HG03095 (cell line): ENCODE measurements around the gene PUSL1.

ENCODE experiments used
- ATAC-seq: cut with Tn5 transposase; IDR thresholded peaks from one replicate; pipeline ENCODE4 v1.9.1; 2021; ENCODE audit warnings: moderate library complexity; ENCODE audit not compliant: unreplicated experiment

Gene PUSL1

DNA sequence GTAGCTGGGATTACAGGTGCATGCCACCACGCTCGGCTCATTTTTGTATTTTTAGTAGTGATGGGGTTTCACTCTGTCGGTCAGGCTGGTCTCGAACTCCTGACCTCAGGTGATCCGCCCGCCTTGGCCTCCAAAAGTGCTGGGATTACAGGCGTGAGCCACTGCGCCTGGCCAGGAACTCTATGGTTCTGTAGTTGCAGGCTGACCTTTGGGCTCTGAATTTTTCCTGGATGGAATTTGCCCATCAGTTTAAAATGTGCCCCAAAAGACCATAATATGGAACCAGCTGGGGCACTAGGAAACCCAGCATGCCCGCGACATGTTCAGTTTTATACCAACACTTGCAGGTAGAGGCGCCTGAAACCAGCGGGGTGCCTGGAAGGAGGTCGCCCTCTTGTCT is 29.8 kb upstream of the PUSL1 start:
- ATAC-seq, result no peak

DNA sequence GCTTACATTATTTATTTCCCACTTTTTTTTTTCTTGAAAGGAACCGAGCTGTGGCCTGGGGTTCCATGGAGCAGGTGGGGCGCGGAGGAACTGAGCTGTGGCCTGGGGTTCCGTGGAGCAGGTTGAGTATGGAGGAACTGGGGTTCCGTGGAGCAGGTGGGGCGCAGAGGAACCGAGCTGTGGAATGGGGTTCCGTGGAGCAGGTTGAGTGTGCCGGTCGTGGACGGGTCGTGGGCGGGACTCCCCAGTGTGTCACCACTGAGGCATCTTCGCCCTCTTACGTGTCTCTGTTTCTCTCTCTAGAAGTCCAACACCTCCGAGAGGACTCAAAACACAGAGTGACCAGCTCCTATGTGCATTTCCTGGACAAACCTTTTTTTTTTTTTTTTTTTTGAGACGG is 29.4 kb upstream of the PUSL1 start:
- ATAC-seq, result no peak

DNA sequence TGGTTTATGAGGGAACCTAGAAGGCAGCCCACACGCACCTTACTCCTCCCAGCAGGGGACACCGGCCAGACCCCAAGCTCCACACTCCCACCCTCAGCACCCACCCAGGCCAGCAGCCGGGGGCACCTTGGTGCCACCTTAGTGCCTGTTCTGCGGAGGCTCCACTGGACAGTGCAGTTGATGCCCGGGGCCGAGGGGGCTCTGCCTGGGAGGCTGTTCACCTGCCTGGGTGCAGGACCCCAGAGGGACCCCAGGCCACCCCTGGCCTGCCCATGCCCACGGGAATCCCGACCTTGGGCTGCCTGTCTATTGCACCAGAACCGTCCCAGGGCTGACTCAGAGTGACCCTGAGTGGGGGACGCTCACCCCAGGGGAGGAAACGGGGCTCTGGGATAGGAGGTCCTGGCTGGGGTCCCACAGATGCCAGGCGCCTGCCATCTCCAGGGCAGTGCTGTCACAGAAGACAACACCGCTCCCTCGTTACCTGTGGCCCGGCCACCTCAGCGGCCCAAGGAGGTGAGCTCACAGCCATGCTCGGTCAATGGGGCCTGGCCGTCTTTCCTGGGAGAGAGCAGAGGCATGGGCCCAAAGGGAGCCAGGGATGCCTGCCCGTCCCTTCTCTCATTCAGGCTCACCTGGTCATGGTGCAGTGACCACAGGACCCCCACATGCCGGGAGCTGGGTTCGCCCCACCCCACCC is 27.5 kb upstream of the PUSL1 start:
- no peak for ATAC-seq

DNA sequence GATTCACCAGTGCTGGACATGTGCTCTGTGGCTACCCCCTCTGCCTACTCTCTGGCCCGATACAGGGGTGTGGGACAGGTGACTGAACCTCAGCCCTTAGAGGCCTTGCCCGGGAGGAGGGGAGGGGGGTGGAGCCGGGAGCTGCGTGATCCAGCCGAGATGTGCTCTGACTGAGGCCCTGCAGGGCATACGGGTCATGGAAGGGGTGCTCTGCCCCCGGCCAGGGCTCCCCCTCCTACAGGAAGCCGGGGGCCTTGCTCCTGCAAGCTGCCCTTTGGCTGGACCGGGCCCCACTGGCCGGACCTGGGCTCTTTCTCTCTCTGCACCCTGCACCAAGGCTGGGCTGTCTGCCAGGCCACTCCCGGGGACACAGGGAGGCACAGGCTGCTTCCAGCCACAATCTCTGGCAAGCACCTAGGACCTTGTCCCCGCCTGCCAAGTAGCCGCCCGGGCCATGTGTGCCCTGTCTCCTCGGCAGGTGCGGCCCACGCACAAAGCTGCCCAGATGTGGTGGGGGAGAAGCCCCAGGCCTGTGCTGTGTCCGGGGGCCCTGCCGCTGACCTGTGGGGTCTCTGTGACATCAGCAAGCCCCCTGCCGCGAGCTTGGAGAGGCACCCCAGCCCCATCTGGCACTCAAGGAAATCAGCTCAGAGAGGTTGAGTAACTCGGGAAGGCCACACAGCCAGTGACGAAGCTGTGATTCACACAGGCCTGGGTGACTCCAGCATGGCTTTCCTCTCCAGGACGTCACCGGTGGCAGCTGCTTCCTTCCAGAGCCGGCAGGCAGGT is 26.7 kb upstream of the PUSL1 start:
- no peak for ATAC-seq

DNA sequence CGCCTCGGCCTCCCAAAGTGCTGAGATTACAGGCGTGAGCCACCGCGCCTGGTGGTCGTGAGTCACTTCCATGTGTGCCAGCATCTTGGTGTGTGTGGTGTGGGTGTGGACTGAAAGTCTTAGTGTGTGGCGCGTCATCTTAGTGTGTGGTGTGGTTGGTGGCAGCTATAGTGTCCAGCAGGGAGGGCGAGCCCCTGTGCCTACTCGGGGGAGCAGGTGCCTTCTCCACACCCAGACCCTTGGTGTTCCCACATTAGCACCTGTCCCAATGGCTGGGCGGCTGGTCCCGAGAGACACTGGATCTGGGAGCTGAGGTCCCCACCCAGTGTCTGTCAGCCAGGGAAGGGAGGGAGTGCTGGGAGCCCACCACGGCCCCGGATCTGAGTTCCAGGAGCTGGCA is 25.4 kb upstream of the PUSL1 start:
- ATAC-seq, result no peak

DNA sequence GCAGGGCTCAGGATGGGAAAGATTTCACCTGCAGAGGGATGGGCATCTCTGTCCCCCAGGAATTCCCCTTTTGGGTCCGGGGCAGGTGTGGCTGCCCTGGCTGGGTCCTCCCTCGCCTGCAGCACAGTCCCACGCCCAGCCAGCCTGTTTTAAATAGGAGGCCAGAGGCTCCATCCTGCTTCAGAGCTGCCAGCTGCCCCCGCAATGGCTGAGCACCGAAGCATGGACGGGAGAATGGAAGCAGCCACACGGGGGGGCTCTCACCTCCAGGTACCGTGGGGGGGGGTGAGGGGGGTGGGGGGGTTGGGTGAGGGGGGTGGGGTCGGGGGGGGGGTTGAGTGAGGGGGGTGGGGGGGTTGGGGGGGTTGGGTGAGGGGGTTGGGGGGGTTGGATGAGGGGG is 24.6 kb upstream of the PUSL1 start:
- ATAC-seq, result no peak

DNA sequence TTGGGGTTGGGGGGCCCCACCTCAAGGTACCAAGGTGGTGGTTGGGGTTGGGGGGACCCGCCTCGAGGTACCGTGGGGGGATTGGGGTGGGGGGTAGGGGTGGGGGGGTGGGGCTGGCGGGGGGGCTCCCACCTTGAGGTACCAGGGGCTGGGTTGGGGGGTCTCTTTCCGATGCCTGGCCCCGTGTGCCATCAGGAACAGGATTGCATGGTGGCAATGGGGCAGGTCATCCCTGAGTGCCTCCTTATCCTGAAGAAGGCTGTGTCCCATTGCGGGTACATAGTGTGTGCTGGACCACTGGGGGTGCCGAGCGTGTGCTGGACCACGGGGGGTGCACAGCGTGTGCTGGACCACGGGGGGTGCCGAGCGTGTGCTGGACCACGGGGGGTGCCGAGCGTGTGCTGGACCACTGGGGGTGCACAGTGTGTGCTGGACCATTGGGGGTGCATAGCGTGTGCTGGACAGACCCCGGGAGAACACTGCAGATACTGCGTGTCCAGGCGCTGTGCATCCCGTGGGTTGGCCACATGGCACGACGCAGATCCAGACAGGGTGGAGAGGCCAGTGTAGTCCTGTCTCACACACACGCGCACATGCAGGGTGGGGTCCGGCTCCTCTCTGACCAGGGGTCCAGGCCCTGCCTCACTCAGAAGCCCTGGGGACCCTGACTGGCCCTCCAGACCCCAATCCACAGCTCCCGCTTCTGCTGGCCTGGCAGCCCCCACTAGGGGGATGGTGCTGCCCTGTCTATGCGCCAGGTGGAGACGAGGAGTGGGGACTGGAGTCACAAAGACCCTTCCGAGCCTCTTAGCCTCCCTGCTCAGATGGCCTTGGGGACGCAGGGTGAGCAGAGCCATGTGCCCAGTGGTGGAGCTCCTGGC is 23.9 kb upstream of the PUSL1 start:
- no peak for ATAC-seq

DNA sequence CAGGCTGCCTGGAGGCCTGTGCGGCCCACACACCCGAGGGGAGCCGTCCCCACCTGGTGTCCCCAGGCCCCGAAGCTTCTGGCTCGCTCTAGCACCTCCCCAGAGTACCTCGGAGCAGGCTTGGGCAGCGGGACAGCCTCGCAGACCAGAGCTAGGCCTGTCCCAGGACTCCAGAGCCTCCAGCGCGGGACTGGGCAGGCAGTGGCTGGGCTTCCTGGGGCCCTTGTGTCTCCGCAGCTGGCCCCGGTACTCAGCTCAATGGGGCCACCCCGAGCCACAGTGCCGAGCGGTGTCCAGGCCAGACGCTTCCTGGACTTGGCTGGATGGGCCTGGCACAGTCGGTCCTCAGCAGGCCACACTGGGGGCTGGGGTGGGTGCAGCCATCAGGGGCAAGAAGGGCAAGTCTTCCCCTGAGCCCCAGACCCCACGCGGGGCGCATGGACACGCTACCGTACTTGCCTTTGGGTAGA is 23.3 kb upstream of the PUSL1 start:
- no peak for ATAC-seq

DNA sequence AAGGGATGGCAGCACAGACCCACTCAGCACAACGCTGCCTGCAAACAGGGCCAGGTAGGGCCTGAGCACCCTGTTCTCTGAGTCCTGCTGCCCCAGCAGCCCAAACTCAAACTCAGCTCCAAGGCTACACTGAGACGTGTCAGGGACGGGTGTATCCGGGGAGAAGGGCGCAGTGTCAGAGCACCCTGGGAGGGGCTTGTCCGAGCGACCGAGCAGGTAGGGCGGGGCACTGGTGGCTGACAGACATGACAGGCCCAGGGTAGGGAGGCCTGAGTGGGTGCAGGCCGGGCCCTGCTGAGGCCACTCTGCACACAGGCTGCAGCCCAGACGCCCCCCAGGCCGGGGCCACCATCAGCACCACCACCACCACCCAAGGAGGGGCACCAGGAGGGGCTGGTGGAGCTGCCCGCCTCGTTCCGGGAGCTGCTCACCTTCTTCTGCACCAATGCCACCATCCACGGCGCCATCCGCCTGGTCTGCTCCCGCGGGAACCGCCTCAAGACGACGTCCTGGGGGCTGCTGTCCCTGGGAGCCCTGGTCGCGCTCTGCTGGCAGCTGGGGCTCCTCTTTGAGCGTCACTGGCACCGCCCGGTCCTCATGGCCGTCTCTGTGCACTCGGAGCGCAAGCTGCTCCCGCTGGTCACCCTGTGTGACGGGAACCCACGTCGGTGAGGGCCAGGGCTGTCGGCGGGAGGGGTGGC is 22.6 kb upstream of the PUSL1 start:
- no peak for ATAC-seq

DNA sequence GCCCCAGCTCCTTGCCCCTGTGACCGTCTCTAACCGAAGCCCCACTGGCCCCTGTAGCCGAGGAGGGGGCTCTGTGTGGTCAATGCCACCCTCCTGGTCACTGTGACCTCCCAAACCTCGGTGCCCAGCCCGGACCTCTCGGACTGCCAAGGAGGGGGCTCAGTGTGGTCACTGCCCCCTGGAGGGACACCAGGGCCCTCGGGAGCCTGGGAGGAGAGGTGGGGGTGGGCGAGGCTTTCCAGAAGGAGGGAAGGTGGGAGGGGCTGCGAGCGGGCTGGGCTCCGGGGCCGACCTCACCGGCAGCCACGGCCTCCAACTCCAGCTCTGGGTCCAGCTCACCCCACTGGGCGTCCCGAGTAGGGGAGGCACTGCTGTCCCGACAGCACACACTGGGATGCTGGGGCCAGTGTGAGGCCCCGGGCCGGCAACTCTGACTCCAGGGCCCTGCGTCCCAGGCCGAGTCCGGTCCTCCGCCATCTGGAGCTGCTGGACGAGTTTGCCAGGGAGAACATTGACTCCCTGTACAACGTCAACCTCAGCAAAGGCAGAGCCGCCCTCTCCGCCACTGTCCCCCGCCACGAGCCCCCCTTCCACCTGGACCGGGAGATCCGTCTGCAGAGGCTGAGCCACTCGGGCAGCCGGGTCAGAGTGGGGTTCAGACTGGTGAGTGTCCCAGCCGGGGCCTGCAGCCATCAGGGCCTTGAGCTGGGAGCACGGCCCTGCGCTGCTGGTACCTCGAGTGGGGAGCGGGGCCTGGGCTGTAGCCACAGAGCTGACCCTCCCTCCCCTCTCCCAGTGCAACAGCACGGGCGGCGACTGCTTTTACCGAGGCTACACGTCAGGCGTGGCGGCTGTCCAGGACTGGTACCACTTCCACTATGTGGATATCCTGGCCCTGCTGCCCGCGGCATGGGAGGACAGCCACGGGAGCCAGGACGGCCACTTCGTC is 21.8 kb upstream of the PUSL1 start:
- no peak for ATAC-seq

DNA sequence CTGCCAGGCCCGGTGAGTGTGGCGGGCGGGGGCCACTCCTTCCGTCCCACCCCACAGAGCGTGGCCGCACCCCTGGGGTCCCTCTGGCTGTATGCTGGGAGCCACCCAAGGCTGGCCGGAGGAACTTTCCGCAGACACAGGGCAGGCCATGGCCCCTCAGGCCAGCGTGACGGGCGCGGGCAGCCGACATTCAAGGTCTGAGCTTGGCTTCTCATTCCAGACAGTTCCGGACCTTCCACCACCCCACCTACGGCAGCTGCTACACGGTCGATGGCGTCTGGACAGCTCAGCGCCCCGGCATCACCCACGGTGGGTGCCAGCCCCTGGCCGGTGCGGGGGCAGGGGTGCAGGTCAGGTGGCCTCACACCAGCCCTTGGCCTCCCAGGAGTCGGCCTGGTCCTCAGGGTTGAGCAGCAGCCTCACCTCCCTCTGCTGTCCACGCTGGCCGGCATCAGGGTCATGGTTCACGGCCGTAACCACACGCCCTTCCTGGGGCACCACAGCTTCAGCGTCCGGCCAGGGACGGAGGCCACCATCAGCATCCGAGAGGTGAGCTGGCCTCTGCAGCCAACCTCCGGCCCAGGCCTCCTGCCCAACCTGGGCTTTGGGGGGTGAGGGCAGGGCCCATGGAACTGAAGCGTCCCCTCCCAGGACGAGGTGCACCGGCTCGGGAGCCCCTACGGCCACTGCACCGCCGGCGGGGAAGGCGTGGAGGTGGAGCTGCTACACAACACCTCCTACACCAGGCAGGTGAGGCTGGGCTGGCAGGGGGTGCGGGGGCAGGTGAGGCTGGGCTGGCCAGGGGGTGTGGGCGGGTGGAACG is 20.9 kb upstream of the PUSL1 start:
- no peak for ATAC-seq

DNA sequence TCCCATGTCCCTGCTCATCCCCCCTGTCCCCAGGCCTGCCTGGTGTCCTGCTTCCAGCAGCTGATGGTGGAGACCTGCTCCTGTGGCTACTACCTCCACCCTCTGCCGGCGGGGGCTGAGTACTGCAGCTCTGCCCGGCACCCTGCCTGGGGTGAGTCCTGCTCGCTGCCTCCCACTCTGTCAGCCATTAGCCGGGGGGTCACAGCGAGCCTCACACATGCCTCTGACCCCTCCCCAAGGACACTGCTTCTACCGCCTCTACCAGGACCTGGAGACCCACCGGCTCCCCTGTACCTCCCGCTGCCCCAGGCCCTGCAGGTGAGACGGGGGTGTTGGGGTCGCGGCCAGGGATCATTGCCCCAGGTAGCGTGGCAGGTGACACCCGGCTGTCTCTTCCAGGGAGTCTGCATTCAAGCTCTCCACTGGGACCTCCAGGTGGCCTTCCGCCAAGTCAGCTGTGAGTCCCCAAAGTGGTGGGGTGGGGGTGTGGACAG is 18.1 kb upstream of the PUSL1 start:
- ATAC-seq, result no peak

DNA sequence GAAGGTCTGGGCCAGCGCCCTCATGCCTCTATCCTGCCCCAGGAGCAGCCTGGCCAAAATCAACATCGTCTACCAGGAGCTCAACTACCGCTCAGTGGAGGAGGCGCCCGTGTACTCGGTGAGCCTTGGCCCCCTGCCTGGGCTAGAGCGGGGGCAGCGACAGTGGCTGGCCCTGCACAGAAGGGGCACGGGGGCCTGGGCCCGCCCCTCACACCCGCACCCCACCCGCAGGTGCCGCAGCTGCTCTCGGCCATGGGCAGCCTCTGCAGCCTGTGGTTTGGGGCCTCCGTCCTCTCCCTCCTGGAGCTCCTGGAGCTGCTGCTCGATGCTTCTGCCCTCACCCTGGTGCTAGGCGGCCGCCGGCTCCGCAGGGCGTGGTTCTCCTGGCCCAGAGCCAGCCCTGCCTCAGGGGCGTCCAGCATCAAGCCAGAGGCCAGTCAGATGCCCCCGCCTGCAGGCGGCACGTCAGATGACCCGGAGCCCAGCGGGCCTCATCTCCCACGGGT is 17.3 kb upstream of the PUSL1 start:
- no peak for ATAC-seq

DNA sequence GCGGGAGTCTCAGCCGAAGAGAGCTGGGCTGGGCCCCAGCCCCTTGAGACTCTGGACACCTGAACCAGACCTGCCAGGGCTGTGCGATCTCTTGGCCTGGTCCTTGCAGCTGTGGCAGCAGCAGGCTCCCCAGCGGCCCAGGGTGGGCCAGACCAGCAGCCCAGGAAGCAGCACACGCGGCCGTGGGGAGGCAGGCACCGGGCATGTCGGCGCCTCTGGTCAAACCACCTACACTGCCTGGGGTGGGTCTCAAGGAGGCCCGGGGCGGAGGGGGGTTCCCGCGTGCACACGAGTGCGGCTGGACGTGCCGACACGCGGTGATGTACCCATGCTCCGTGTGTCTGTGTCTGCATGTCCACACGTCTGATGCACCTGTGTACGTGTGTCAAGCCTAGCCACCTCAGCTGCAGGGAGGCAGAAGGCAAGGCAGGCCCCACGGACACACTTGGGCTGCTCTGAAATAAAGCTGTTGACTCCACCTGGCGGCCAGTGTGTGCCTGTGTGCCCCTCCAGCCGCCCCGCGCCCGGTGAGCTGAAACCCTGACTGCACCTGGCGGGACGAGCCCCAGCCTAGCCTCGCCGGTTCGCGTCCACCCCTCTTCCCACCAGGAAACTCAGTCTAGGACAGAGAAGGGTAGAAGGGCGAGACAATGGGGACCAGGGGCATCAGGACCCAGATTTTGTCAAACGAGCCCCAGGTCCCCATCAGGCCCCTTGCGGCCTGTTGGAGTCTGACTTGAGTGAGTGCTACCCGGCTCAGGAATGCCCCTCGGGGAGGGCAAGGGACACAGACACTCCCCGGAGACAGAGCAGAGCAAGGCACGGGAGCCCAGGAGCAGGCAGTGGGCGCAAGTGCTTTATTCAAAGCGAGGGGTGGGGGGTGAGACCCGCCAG is 16.6 kb upstream of the PUSL1 start:
- ATAC-seq, result no peak

DNA sequence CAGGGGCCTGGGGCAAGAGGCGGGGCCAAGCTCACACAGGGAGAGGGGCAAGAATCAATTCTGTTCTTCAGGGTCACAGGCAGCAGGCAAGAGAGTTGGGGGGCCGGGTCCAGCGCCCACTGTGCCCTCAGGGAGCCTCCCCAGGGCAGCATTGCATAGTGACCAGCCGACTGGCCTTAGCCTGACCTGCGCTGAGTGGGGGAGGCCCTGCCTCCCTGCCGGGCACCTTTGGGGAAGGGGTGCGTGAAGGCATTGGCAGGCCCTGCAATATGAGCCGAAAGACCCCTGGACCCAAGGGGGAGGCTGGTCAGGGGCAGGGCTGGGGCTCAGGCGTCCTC is 16.0 kb upstream of the PUSL1 start:
- ATAC-seq, result no peak

DNA sequence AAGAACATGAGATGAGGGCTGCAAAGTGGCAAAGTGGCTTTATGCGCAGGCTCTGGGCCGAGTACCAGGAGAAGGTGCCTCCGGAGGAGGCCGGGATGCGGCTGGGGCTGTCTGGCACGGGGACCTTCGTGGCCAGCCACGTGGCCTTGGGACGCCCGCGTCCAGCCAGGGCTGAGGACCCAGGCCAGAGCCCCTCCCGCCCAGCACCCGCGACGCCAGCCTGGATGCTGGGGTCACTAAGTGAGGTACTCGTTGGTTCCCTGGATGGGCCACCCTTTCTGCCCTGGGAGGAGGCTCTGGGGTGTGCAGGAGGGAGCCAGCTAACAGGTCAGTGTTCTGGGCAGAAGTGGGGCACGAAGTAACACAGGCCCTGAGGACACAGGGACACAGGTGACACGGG is 15.5 kb upstream of the PUSL1 start:
- ATAC-seq, result no peak
